SK-N-SH (cell line): Measurements from ENCODE around the gene ZCCHC14. TPM values are rescaled to one million over a fixed set of nuclear protein-coding genes. Genes with fewer than 3 reads are reported as not detected.

ENCODE experiments used
- CTCF ChIA-PET: fragments of 300-600, 350-600 bp; formaldehyde crosslinking; extraction: SDS; loops from one replicate; lab custom pipeline; 2021; lab: Yijun Ruan, JAX
- POLR2A ChIA-PET: fragments of 350-600 bp; sonication (Branson Sonifier 250); formaldehyde crosslinking; extraction: SDS; loops from one replicate; lab custom pipeline; 2020; ENCODE audit warnings: antibody characterized with exemption, inconsistent platforms; lab: Yijun Ruan, JAX
- DNase-seq: peaks from one replicate; pipeline ENCODE4 v3.0.0; 2012
- H2AFZ ChIP-seq: fragments of 200-600 bp; sonication (generic); 2 replicates; pipeline ENCODE4 v1.8.1; 2016; ENCODE audit warnings: antibody characterized with exemption, mild to moderate bottlenecking, low read depth
- H3F3A ChIP-seq: fragments of 200-600 bp; sonication (generic); replicated peaks from 2 replicates; pipeline ENCODE3; 2016; ENCODE audit warnings: antibody characterized with exemption, mild to moderate bottlenecking; ENCODE audit not compliant: insufficient read depth
- H3K27ac ChIP-seq, 2 experiments: fragments of 200-500 bp in 1 of 2; fragments of 200-600 bp in 1 of 2; sonication (Bioruptor generic) in 1 of 2; sonication (generic), shearing (Covaris generic) in 1 of 2; 2 replicates each; pipeline versions ENCODE4 v1.5.1 to v1.6.1; 2014 to 2016; ENCODE audit warnings: low read depth in 2 of 2, inconsistent platforms in 1 of 2, low read length in 1 of 2, mild to moderate bottlenecking in 1 of 2, mixed read lengths in 1 of 2
- H3K27me3 ChIP-seq: fragments of 200-600 bp; sonication (generic), shearing (Covaris generic); 2 replicates; pipeline ENCODE4 v1.6.1; 2016; ENCODE audit warnings: mixed run types; ENCODE audit not compliant: insufficient read depth
- H3K36me3 ChIP-seq, 2 experiments: fragments of 200-500 bp in 1 of 2; fragments of 200-600 bp in 1 of 2; sonication (Bioruptor generic) in 1 of 2; sonication (generic) in 1 of 2; replicated peaks in 1 of 2; 2 replicates each; pipeline versions ENCODE3 to v1.5.1; 2014 to 2016; ENCODE audit warnings: low read length in 1 of 2, mild to moderate bottlenecking in 1 of 2; ENCODE audit not compliant: insufficient read depth in 2 of 2, control insufficient read depth in 1 of 2
- H3K4me1 ChIP-seq, 2 experiments: fragments of 200-500 bp in 1 of 2; fragments of 200-600 bp in 1 of 2; sonication (Bioruptor generic) in 1 of 2; sonication (generic), shearing (Covaris generic) in 1 of 2; 2 replicates each; pipeline versions ENCODE4 v1.5.1 to v1.6.1; 2014 to 2016; ENCODE audit warnings: low read depth in 1 of 2, low read length in 1 of 2, mixed run types in 1 of 2; ENCODE audit not compliant: insufficient read depth in 2 of 2, control insufficient read depth in 1 of 2
- H3K4me2 ChIP-seq: fragments of 200-600 bp; sonication (generic), shearing (Covaris generic); 2 replicates; pipeline ENCODE4 v1.6.1; 2017; ENCODE audit warnings: mixed run types
- H3K4me3 ChIP-seq, 2 experiments: fragments of 200-500 bp in 1 of 2; fragments of 200-600 bp in 1 of 2; sonication (Bioruptor generic) in 1 of 2; sonication (generic), shearing (Covaris generic) in 1 of 2; 2 replicates each; pipeline versions ENCODE4 v1.5.1 to v1.8.1; 2014 to 2016; ENCODE audit warnings: low read depth in 2 of 2, inconsistent platforms in 1 of 2, low read length in 1 of 2, mild to moderate bottlenecking in 1 of 2, mixed read lengths in 1 of 2, moderate library complexity in 1 of 2
- H3K79me2 ChIP-seq: fragments of 200-600 bp; sonication (generic); 2 replicates; pipeline ENCODE4 v1.8.1; 2017; ENCODE audit warnings: mild to moderate bottlenecking; ENCODE audit not compliant: insufficient read depth
- H3K9ac ChIP-seq: fragments of 200-600 bp; sonication (generic); 2 replicates; pipeline ENCODE4 v1.6.1; 2017; ENCODE audit warnings: mixed run types
- H3K9me2 ChIP-seq: fragments of 200-600 bp; sonication (generic); 2 replicates; pipeline ENCODE4 v1.6.1; 2017; ENCODE audit warnings: mixed run types
- H3K9me3 ChIP-seq: fragments of 200-600 bp; sonication (generic); 2 replicates; pipeline ENCODE4 v1.6.1; 2017; ENCODE audit warnings: mixed run types, mild to moderate bottlenecking, moderate library complexity
- H4K20me1 ChIP-seq: fragments of 200-600 bp; sonication (generic); 2 replicates; pipeline ENCODE4 v1.6.1; 2017; ENCODE audit warnings: mild to moderate bottlenecking, mixed run types; ENCODE audit not compliant: insufficient read depth
- CTCF ChIP-seq: fragments of 200-600 bp; sonication (generic); IDR thresholded peaks from 2 replicates; pipeline ENCODE4 v1.6.1; 2017; ENCODE audit warnings: antibody characterized with exemption, mild to moderate bottlenecking, moderate library complexity
- ELF1 ChIP-seq: IDR thresholded peaks from 2 replicates; pipeline ENCODE4 v1.4.0; 2012
- EP300 ChIP-seq, 2 experiments: IDR thresholded peaks; 2 replicates each; pipeline versions ENCODE4 v1.4.0 to v1.6.1; 2012; ENCODE audit warnings: borderline replicate concordance in 1 of 2, low read depth in 1 of 2, low read length in 1 of 2
- EZH2phosphoT487 ChIP-seq: fragments of 200-600 bp; sonication (generic); IDR thresholded peaks from 2 replicates; pipeline ENCODE4 v1.6.1; 2017; ENCODE audit warnings: low read depth, mixed run types, mild to moderate bottlenecking, antibody characterized with exemption, moderate library complexity, borderline replicate concordance
- GATA2 ChIP-seq: sonication (generic); formaldehyde crosslinking; IDR thresholded peaks from 2 replicates; pipeline ENCODE4 v1.5.0; 2020; ENCODE audit warnings: mild to moderate bottlenecking, missing genetic modification reagents
- MEF2A ChIP-seq: IDR thresholded peaks from 2 replicates; pipeline ENCODE4 v1.4.0; 2012; ENCODE audit warnings: low read depth, borderline replicate concordance
- MXI1 ChIP-seq: IDR thresholded peaks from 2 replicates; pipeline ENCODE4 v1.6.1; 2012; ENCODE audit warnings: mild to moderate bottlenecking, low read depth, low read length, improper control_type of control experiment
- POLR2AphosphoS5 ChIP-seq: IDR thresholded peaks from 2 replicates; pipeline ENCODE4 v1.6.1; 2012; ENCODE audit warnings: low read depth, low read length
- RFX5 ChIP-seq: IDR thresholded peaks from 2 replicates; pipeline ENCODE4 v1.6.1; 2012; ENCODE audit warnings: mild to moderate bottlenecking, improper control_type of control experiment, low read length
- SMC3 ChIP-seq: IDR thresholded peaks from 2 replicates; pipeline ENCODE4 v1.6.1; 2012; ENCODE audit warnings: low read depth, low read length, improper control_type of control experiment
- TAF1 ChIP-seq: IDR thresholded peaks from 2 replicates; pipeline ENCODE4 v1.6.1; 2012; ENCODE audit warnings: low read depth, mild to moderate bottlenecking, low read length, moderate library complexity, borderline replicate concordance
- TCF12 ChIP-seq: IDR thresholded peaks from 2 replicates; pipeline ENCODE4 v1.4.0; 2012
- USF2 ChIP-seq: fragments of 150-350 bp; IDR thresholded peaks from 2 replicates; pipeline ENCODE4 v1.6.1; 2017; ENCODE audit warnings: antibody characterized with exemption, low read length, low read depth, borderline replicate concordance
- YY1 ChIP-seq: IDR thresholded peaks from 2 replicates; pipeline ENCODE4 v1.4.0; 2012; ENCODE audit warnings: low read depth, mild to moderate bottlenecking
- WGBS: methylation state at CpG from one replicate; pipeline ENCODE4 v1.1.6; 2017; ENCODE audit warnings: low lambda C conversion rate; 5-methylcytosine and 5-hydroxymethylcytosine counted together
- polyA plus RNA-seq, 3 experiments: library from polyadenylated mRNA; depleted of rRNA; stranded (reverse); fragments of >200 nt; gene quantifications; 2 replicates each; pipeline ENCODE4 v1.2.3, GENCODE V29; 2012

ZCCHC14 gene
- polyA plus RNA-seq, 1 of the 3 experiments (the other 2 are of a cell fraction), result 5.7 TPM

- TF ChIP-seq USF2 (no peak), RFX5 (no peak)
Measured at GRCh38 chr16:87448866-87449265, 44.0 kb downstream of the ZCCHC14 start (continued).

- H3K9me2 ChIP-seq, result no peaks in the 10 kb centered on the region
- no peaks in the 10 kb centered on the region for H3F3A ChIP-seq
- 86% methylated on average over 6 of the region's 6 CpGs for WGBS
- peaks cover 22 to 38% of the 10 kb centered on the region in 2 experiments for H3K36me3 ChIP-seq
- no peak overlapping the region for H2AFZ ChIP-seq
- peaks cover 47% of the 10 kb centered on the region for H3K79me2 ChIP-seq
- no peak overlapping the region for H3K4me3 ChIP-seq
- H4K20me1 ChIP-seq, result no peaks in the 10 kb centered on the region
- H3K4me2 ChIP-seq, result no peak overlapping the region
- ChIA-PET POLR2A (no interaction called here), CTCF (interaction anchor here (2.5 kb wide), 1 partner anchor 14 kb away, joined by 9 read pairs; no protein-coding TSS in a partner anchor)
- H3K27me3 ChIP-seq, result no peaks in the 10 kb centered on the region
- no peak for TF ChIP-seq GATA2 (CRISPR knock-in tag)
- no peak for TF ChIP-seq MXI1
- TF ChIP-seq TCF12, result no peak
- DNase-seq, result no peak
- H3K4me1 ChIP-seq, result peaks cover 0 to 5% of the 10 kb centered on the region in 2 experiments; a peak in 1 of 4 replicates
- H3K9ac ChIP-seq, result no peak overlapping the region
- H3K27ac ChIP-seq, result no peak overlapping the region; a peak in 2 of 4 replicates
- H3K9me3 ChIP-seq, result no peaks in the 10 kb centered on the region
Measured at GRCh38 chr16:87447323-87447722, 45.5 kb downstream of the ZCCHC14 start.

GRCh38 chr16:87446479-87446878, 46.3 kb downstream of the ZCCHC14 start:
- ChIA-PET POLR2A (no interaction called here), CTCF (interaction anchor here (0.7 to 2.5 kb wide), 2 partner anchors 14 to 22 kb away, joined by 3 to 9 read pairs; no protein-coding TSS in a partner anchor)
- no peak for DNase-seq
- peaks cover 45% of the 10 kb centered on the region for H3K79me2 ChIP-seq
- no peak overlapping the region for H3K4me2 ChIP-seq
- H3K27me3 ChIP-seq, result no peaks in the 10 kb centered on the region
- no peak for TF ChIP-seq MEF2A
- no peak for TF ChIP-seq TAF1
- TF ChIP-seq TCF12, result no peak
- no peak for TF ChIP-seq POLR2AphosphoS5
- no peak for TF ChIP-seq ELF1
- TF ChIP-seq EP300 (IDR thresholded peaks at IDR 0.05; ENCODE audit: borderline replicate concordance in 1 of 2, low read depth in 1 of 2, low read length in 1 of 2), result no peak
- TF ChIP-seq YY1, result no peak
- no peak for TF ChIP-seq SMC3
- no peak for TF ChIP-seq RFX5
- TF ChIP-seq CTCF, result no peak
- no peak for TF ChIP-seq EZH2phosphoT487
- no peaks in the 10 kb centered on the region for H3K9me2 ChIP-seq
- H3K4me1 ChIP-seq, result peaks cover 0 to 5% of the 10 kb centered on the region in 2 experiments; a peak in 1 of 4 replicates
- H3K4me3 ChIP-seq, result no peak overlapping the region
- H3K9me3 ChIP-seq, result no peaks in the 10 kb centered on the region
- H3K27ac ChIP-seq, result no peak overlapping the region
- H3K9ac ChIP-seq, result no peak overlapping the region
- 97% methylated on average over 7 of the region's 7 CpGs for WGBS
- H3K36me3 ChIP-seq, result peaks cover 17 to 38% of the 10 kb centered on the region in 2 experiments
- no peaks in the 10 kb centered on the region; the same call in 1 of the 2 replicates for H4K20me1 ChIP-seq
- H3F3A ChIP-seq, result no peaks in the 10 kb centered on the region
- no peak overlapping the region for H2AFZ ChIP-seq
